Tibial nerve (tissue), 4 donors: ENCODE results near the gene GYPC. TPM values are rescaled to one million over a fixed set of nuclear protein-coding genes. Genes with fewer than 3 reads are reported as not detected.
"Not testable (repeated sequence)": the region's sequence is repeated elsewhere in the genome, so short reads cannot be mapped to it uniquely, and the experiment has no call there.

Experiments used
- DNase-seq, 2 donors: peaks; one replicate each; pipeline ENCODE4 v3.0.0-alpha.2; 2019; ENCODE audit warnings: low spot score in 2 of 2
- H3K27ac ChIP-seq, 4 donors: fragments of 200-600 bp; sonication (generic) in 3 of 4; one replicate each; pipeline ENCODE4 v1.5.1; 2017 to 2019; ENCODE audit warnings: mild to moderate bottlenecking in 1 of 4
- H3K27me3 ChIP-seq, 2 donors: fragments of 200-600 bp; sonication (generic) in 1 of 2; one replicate each; pipeline versions ENCODE4 v1.5.1 to v1.6.0; 2017 to 2019
- H3K36me3 ChIP-seq, 3 donors: fragments of 200-600 bp; sonication (generic); one replicate each; pipeline ENCODE4 v1.5.1; 2018 to 2019
- H3K4me1 ChIP-seq, 4 donors: fragments of 200-600 bp; sonication (generic) in 3 of 4; one replicate each; pipeline ENCODE4 v1.5.1; 2017 to 2019
- H3K4me3 ChIP-seq, 4 donors: fragments of 200-600 bp; sonication (generic) in 3 of 4; one replicate each; pipeline ENCODE4 v1.5.1; 2017 to 2019; ENCODE audit warnings: mild to moderate bottlenecking in 1 of 4, moderate library complexity in 1 of 4
- H3K9me3 ChIP-seq, 4 donors: fragments of 200-600 bp; sonication (generic) in 3 of 4; one replicate each; pipeline ENCODE4 v1.5.1; 2017 to 2019
- EP300 ChIP-seq, 2 donors: sonication (generic); formaldehyde crosslinking; IDR thresholded peaks; one replicate each; pipeline ENCODE4 v1.6.1; 2017; ENCODE audit warnings: antibody characterized with exemption in 2 of 2, mild to moderate bottlenecking in 1 of 2
- POLR2A ChIP-seq, 2 donors: fragments of 450-650 bp; IDR thresholded peaks; one replicate each; pipeline ENCODE4 v1.6.1; 2017; ENCODE audit warnings: antibody characterized with exemption in 2 of 2, mild to moderate bottlenecking in 2 of 2, moderate library complexity in 2 of 2
- WGBS, 2 donors: methylation state at CpG; one replicate each; pipeline ENCODE4 v1.1.5; 2018; 5-methylcytosine and 5-hydroxymethylcytosine counted together
- total RNA-seq, 4 donors: library from RNA; depleted of rRNA; stranded (reverse); fragments of >200 nt; gene quantifications; one replicate each; pipeline ENCODE4 v1.1.0, GENCODE V29; 2016
- TF ChIP-seq, protein P1 (sequence below), 5 experiments: fragments of 200-600 bp in 3 of 5; fragments of 450-650 bp in 2 of 5; sonication (generic) in 3 of 5; IDR thresholded peaks; one replicate each; pipeline ENCODE4 v1.5.1; 2016 to 2019; ENCODE audit warnings: antibody characterized with exemption in 5 of 5, mild to moderate bottlenecking in 3 of 5, moderate library complexity in 2 of 5

Gene GYPC
- total RNA-seq, 4 donors from 2014 or later = 50.4 to 87.6 (median 67.8) TPM

DNA sequence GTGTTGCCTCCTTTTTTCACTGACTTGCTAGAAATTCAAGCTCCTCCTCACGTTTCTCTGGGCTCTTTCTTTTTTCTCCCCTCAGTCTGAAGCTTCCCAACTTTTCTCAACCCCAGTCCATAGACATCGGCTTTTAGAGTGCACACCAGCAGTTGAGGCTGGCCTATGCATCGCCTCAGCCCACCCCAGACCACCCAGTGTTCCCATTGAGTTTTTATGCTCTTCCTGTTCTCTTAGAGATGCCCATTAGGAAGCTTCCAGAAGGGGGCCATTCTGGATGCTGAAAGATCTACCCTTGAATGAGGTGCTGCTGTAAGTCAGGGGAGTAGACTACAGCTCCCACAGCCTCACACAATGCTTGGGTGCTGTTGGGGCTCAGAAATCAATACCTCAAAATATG is 12.0 kb upstream of the GYPC start:
- peak in 1 of 2 donors; percentile 1 for DNase-seq
- WGBS, 2 donors = 86 to 87% methylated on average over 3 of the region's 3 CpGs
- no peak for TF ChIP-seq POLR2A (IDR thresholded peaks at IDR 0.05)
- no peak for TF ChIP-seq EP300 (IDR thresholded peaks at IDR 0.05)
- TF ChIP-seq, protein P1, sequence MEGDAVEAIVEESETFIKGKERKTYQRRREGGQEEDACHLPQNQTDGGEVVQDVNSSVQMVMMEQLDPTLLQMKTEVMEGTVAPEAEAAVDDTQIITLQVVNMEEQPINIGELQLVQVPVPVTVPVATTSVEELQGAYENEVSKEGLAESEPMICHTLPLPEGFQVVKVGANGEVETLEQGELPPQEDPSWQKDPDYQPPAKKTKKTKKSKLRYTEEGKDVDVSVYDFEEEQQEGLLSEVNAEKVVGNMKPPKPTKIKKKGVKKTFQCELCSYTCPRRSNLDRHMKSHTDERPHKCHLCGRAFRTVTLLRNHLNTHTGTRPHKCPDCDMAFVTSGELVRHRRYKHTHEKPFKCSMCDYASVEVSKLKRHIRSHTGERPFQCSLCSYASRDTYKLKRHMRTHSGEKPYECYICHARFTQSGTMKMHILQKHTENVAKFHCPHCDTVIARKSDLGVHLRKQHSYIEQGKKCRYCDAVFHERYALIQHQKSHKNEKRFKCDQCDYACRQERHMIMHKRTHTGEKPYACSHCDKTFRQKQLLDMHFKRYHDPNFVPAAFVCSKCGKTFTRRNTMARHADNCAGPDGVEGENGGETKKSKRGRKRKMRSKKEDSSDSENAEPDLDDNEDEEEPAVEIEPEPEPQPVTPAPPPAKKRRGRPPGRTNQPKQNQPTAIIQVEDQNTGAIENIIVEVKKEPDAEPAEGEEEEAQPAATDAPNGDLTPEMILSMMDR (IDR thresholded peaks at IDR 0.05) = no peak

DNA sequence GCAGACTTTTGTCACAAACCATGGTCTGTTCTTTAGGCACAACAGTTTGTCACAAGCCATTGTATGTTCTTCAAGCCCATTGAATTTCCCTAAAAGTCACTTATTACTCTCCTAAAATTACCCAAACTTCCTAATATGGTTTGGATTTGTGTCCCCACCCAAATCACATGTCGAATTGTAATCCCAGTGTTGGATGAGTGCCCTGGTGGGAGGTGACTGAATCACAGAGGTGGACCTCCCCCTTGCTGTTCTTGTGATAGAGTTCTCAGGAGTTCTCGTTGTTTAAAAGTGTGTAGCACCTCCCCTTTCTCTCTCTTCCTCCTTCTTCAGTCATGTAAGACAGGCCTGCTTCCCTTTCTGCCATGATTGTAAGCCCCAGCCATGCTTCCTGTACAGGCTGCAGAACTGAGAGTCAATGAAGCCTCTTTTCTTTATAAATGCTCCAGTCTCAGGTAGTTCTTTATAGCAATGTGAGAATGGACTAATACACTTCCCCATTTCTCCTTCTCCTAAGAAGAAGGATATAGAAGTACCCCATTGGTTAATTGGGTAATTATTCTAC is 11.2 kb upstream of the GYPC start:
- Histone ChIP-seq H3K27ac (no peak overlapping the region), H3K9me3 (no peaks in the 10 kb centered on the region), H3K36me3 (no peaks in the 10 kb centered on the region), H3K4me3 (no peak overlapping the region), H3K4me1 (peaks cover 0 to 8% (median 0%) of the 10 kb centered on the region in 4 donors), H3K27me3 (no peaks in the 10 kb centered on the region)
- 46 to 63% methylated on average over 2 of the region's 2 CpGs for WGBS, 2 donors
- peak in 1 of 2 donors; percentile 23 for DNase-seq
- TF ChIP-seq, protein P1 (IDR thresholded peaks at IDR 0.05) = no peak
- no peak for TF ChIP-seq EP300 (IDR thresholded peaks at IDR 0.05)
- no peak for TF ChIP-seq POLR2A (IDR thresholded peaks at IDR 0.05)

More for the DNA sequence above, 12.0 kb upstream of the GYPC start:
- peaks cover 0 to 14% (median 0%) of the 10 kb centered on the region in 4 donors for H3K4me1 ChIP-seq
- H3K36me3 ChIP-seq = no peaks in the 10 kb centered on the region
- H3K4me3 ChIP-seq = no peak overlapping the region
- no peaks in the 10 kb centered on the region for H3K9me3 ChIP-seq
- no peaks in the 10 kb centered on the region for H3K27me3 ChIP-seq
- H3K27ac ChIP-seq = no peak overlapping the region

- peaks cover 0 to 3% (median 0%) of the 10 kb centered on the region in 4 donors for H3K4me1 ChIP-seq
- H3K27ac ChIP-seq = no peak overlapping the region
- H3K9me3 ChIP-seq = no peaks in the 10 kb centered on the region
- TF ChIP-seq EP300 (IDR thresholded peaks at IDR 0.05) = no peak
- TF ChIP-seq POLR2A (IDR thresholded peaks at IDR 0.05) = no peak
- TF ChIP-seq, protein P1 (IDR thresholded peaks at IDR 0.05) = no peak
- H3K4me3 ChIP-seq = no peak overlapping the region
- H3K27me3 ChIP-seq = no peaks in the 10 kb centered on the region
- peak in 1 of 2 donors; percentile 3 for DNase-seq
- 88 to 93% methylated on average over 1 of the region's 1 CpG for WGBS, 2 donors
- H3K36me3 ChIP-seq = no peaks in the 10 kb centered on the region
Measured at GRCh38 chr2:126645211-126645618, 10.7 kb upstream of the GYPC start.

DNA sequence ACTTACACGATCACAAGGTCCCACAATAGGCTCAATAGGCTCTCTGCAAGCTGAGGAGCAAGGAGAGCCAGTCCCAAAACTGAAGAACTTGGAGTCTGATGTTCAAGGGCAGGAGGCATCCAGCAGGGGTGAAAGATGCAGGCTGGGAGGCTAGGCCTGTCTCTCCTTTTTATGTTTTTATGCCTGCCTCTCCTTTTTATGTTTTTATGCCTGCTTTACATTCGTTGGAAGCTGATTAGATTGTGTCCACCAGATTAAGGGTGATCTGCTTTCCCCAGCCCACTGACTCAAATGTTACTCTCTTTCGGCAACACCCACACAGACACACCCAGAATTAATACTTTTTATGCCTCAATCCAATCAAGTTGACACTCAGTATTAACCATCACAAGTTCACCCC is 9.9 kb upstream of the GYPC start:
- H3K9me3 ChIP-seq = no peaks in the 10 kb centered on the region
- no peak overlapping the region for H3K27ac ChIP-seq
- no peak overlapping the region for H3K4me3 ChIP-seq
- no peak for DNase-seq
- WGBS, 2 donors = 82 to 84% methylated on average over 3 of the region's 3 CpGs
- H3K27me3 ChIP-seq = no peaks in the 10 kb centered on the region
- TF ChIP-seq EP300 (IDR thresholded peaks at IDR 0.05) (no peak), POLR2A (IDR thresholded peaks at IDR 0.05) (no peak)
- TF ChIP-seq, protein P1 (IDR thresholded peaks at IDR 0.05) = no peak
- H3K36me3 ChIP-seq = no peaks in the 10 kb centered on the region
- H3K4me1 ChIP-seq = no peaks in the 10 kb centered on the region

DNA sequence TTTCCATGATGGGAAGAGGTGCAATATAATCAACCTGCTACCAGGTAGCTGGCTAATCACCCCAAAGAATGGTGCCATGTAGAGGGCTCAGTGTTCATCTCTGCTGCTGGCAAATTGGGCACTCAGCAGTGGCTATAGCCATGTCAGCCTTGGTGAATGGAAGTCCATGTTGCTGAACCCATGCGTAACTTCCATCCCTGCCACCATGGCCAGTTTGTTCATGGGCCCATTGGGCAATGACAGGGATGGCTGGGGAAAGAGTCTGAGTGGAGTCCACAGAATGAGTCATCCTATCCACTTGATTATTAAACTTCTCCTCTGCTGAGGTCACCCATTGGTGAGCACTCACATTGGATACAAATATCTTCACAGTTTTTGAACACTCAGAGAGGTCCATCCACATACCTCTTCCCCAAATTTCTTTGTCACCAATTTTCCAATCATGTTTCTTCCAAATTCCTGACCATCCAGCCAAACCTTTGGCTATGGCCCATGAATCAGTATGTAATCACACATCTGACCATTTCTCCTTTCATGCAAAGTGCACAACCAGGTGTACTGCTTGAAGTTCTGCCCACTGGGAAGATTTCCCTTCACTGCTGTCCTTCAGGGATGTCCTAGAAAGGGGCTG is 8.1 kb upstream of the GYPC start:
- WGBS, 2 donors = 100% methylated on average over 1 of the region's 1 CpG
- not testable (repeated sequence) for H3K27ac ChIP-seq, H3K9me3 ChIP-seq, H3K27me3 ChIP-seq, H3K4me3 ChIP-seq, DNase-seq, H3K4me1 ChIP-seq, H3K36me3 ChIP-seq

DNA sequence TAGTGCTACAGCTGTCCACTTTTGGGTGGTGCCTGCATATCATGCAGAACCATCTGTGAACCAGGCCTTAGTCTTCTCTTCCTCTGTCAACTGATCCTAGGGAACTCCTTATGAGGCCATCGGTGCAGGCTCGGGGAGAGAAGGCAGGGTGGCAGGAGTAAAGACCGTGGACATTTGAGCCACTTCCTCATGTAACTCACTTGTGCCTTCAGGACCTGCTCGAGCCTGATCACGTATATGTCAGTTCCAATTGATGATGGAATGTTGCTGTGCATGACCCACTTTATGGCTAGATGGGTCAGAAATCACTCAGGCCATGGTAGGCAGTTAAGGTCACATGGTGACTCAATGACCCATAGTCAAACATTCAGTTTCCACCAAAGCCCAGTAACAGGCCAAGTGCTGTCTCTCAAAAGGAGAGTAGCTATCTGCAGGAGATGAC is 7.6 kb upstream of the GYPC start:
- H3K4me3 ChIP-seq, H3K36me3 ChIP-seq, H3K4me1 ChIP-seq, H3K27me3 ChIP-seq, H3K9me3 ChIP-seq, H3K27ac ChIP-seq: not testable (repeated sequence)
- 66 to 84% methylated on average over 5 of the region's 5 CpGs for WGBS, 2 donors
- peak in 1 of 2 donors; percentile 1 for DNase-seq
